Brain microvascular endothelial cell (primary cell): ENCODE results near the gene DPYSL3.

Experiments
- DNase-seq: peaks from one replicate; pipeline ENCODE4 v3.0.0-alpha.2; 2020
- H3K27ac ChIP-seq: fragments of 250-450 bp; sonication (Bioruptor Pico); 2 replicates; pipeline ENCODE4 v1.5.1; 2020; ENCODE audit warnings: mild to moderate bottlenecking, moderate library complexity
- H3K27me3 ChIP-seq: fragments of 250-450 bp; sonication (Bioruptor Pico); replicated peaks from 2 replicates; pipeline ENCODE4 v1.5.1; 2020; ENCODE audit warnings: mild to moderate bottlenecking
- H3K36me3 ChIP-seq: fragments of 250-450 bp; sonication (Bioruptor Pico); replicated peaks from 2 replicates; pipeline ENCODE4 v1.5.1; 2020; ENCODE audit warnings: mild to moderate bottlenecking
- H3K4me3 ChIP-seq: 2 replicates; pipeline ENCODE4 v1.5.1; 2011; ENCODE audit warnings: low read depth, mild to moderate bottlenecking, control low read depth, low read length, moderate library complexity
- CTCF ChIP-seq: IDR thresholded peaks from 2 replicates; pipeline ENCODE4 v1.5.1; 2011; ENCODE audit warnings: low read depth, mild to moderate bottlenecking, moderate library complexity, low read length, control low read depth, inconsistent platforms; ENCODE audit errors: missing control alignments
- in situ Hi-C: cut with HindIII; loops from 2 replicates; pipeline ENCODE4 v1.10.0; 2017; ENCODE audit warnings: low sequenced_read_pairs, low pct_ligation_motif_present

DPYSL3 gene

DNA sequence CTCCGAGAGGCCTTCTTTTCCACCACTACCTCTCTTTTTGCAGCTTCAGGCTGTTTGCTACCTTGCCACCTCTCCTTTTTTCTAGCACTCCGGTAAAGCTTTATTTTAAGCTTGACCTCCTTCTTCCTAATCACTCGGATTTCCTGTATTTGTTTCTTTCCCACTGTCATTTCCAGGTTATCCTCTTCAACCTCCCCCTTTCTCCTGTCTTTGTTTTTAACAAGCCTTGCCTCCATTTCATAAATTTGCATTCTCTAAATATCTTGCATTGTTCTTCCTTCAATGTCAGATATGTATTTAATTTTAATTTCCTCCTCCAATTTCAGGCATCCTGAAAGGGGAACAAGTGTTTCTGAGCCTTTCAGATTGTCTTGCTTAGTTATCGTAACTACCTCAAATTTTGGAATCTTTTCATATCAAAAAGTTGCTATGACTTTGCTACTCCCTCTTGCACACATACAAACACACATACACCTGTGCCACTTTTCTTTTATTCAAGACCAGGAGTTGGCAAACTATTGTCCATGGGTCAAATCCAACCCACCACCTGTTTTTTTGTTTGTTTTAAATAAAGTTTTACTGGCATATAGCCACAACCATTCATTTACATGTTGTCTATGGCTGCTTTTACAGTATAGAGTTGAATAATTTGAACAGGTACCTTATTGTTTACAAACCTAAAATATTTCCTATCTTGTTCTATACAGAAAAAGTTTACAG, 22.7 kb downstream of the DPYSL3 start:
- no peak for TF ChIP-seq CTCF
- in situ Hi-C loops, result no loop called here
- no peaks in the 10 kb centered on the region for H3K36me3 ChIP-seq
- no peak overlapping the region for H3K27ac ChIP-seq
- H3K27me3 ChIP-seq, result no peaks in the 10 kb centered on the region
- no peak for DNase-seq
- no peak overlapping the region for H3K4me3 ChIP-seq

DNA sequence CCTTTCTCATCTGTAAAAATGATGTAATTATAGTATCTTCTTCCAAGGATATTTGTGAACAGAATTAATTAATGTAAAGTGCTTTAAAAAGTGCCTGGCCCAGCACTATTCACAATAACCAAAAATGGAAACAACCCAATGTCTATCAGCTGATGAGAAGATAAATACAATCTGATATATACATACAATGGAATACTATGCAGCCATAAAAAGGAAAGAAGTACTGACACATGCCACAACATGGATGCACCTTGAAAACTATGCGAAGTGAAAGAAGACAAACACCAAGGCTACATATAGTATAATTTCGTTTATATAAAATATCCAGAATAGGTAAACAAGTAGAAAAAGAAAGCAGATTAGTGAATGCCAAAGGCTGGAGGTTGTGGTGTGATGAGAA, 24.1 kb downstream of the DPYSL3 start:
- TF ChIP-seq CTCF, result no peak
- Histone ChIP-seq H3K27ac (no peak overlapping the region), H3K36me3 (no peaks in the 10 kb centered on the region), H3K27me3 (no peaks in the 10 kb centered on the region), H3K4me3 (no peak overlapping the region)
- in situ Hi-C loops, result no loop called here
- DNase-seq, result no peak

DNA sequence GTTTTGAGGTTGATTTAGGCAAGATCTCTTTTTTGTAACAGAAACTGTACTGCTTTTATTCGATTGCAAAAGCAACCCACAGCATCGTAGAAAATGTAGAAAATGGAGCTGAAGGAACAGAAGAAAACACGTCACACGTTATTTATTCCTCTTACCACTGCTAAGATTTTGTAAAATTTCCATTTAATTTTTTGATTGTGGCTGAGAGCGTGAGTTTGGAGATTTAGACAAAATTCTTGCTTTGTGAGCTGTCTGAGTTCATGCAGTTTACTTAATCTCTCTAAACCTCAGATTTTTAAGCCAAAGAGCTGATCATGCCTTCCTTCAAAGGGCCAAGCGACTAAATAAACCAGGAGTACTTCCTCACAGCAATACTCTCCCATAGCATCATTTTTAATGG, 24.8 kb downstream of the DPYSL3 start:
- no peak overlapping the region for H3K4me3 ChIP-seq
- H3K36me3 ChIP-seq, result no peaks in the 10 kb centered on the region
- H3K27me3 ChIP-seq, result no peaks in the 10 kb centered on the region
- in situ Hi-C loops, result no loop called here
- no peak for TF ChIP-seq CTCF
- no peak overlapping the region for H3K27ac ChIP-seq
- no peak for DNase-seq

DNA sequence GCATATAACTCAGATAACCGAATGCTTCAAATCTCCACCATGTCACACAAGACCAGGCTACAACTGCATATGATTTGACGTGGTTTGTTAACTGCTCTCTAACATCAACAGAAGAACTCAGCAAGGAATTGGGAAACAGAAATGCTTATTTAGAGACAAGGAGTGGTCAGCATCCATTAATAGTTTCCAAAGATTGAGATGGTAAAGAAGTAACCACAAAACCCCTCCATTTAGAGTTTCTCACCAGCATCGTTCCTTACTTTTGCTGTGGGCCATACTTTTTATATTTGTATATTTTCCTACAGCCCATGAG, 25.2 kb downstream of the DPYSL3 start:
- no peak for DNase-seq
- Histone ChIP-seq H3K4me3 (no peak overlapping the region), H3K27ac (peak overlapping the region; percentile 40), H3K36me3 (no peaks in the 10 kb centered on the region), H3K27me3 (no peaks in the 10 kb centered on the region)
- TF ChIP-seq CTCF, result no peak
- in situ Hi-C loops, result no loop called here

- peak; percentile 58 for DNase-seq
- in situ Hi-C loops, result no loop called here
- TF ChIP-seq CTCF, result no peak
Observed at GRCh38 chr5:147483961-147484707, 25.7 kb downstream of the DPYSL3 start.

More at GRCh38 chr5:147483961-147484707, 25.7 kb downstream of the DPYSL3 start:
- Histone ChIP-seq H3K36me3 (no peaks in the 10 kb centered on the region), H3K27ac (peak overlapping the region; percentile 40), H3K27me3 (no peaks in the 10 kb centered on the region), H3K4me3 (no peak overlapping the region)
